ENCODE measurements around the gene TBCD.

DNA sequence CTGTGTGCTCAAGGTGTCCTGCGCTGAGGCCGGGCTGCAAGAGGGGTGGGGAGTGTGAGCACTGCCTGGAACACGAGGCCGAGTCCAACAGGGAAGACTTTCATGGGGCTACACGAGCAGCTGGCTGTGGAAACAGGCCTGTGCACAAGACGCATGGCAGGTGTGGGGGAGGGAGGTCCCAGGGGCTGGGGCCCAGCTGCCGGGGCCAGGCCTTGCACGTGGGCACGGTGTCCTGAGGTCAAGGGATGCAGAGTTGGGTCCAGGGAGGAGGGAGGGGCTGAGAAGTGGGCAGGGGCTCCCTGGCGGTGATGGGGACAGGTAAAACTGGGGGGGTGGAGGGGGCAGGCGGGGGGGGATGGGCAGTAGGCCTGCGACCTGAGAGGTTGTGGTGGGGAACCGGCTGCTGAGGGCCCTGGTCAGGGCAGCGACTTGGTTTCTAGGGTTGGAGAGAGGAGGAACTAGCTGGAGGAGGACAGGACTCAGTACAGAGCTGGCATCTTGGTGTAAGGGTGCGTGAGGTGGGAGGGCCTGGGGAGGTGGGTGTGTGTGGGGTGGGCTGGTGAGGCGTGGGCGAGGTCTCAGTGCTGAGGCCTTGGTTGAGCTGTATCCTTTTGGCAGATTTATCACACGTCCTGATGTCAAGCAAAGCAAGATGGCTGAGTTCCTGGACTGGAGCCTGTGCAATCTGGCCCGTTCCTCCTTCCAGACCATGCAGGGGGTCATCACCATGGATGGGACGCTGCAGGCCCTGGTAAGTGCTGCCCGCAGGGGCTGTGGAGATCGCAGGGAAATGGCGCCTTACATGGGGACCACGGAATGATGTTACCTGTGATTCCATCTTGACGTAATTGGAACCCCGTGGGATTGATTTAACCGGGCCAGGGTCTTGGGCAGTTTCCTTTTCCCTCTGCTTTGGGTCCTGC is 29.4 kb downstream of the TBCD start:
- TF ChIP-seq, protein P1, sequence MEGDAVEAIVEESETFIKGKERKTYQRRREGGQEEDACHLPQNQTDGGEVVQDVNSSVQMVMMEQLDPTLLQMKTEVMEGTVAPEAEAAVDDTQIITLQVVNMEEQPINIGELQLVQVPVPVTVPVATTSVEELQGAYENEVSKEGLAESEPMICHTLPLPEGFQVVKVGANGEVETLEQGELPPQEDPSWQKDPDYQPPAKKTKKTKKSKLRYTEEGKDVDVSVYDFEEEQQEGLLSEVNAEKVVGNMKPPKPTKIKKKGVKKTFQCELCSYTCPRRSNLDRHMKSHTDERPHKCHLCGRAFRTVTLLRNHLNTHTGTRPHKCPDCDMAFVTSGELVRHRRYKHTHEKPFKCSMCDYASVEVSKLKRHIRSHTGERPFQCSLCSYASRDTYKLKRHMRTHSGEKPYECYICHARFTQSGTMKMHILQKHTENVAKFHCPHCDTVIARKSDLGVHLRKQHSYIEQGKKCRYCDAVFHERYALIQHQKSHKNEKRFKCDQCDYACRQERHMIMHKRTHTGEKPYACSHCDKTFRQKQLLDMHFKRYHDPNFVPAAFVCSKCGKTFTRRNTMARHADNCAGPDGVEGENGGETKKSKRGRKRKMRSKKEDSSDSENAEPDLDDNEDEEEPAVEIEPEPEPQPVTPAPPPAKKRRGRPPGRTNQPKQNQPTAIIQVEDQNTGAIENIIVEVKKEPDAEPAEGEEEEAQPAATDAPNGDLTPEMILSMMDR (conservative IDR thresholded peaks at IDR 0.05; ENCODE audit: low read length): no peak
- no peak for TF ChIP-seq EZH2phosphoT487 (IDR thresholded peaks at IDR 0.05; ENCODE audit: borderline replicate concordance, low read depth, low read length)

Data from OCI-LY7 (cell line).